Esophagus mucosa (tissue), 1 donor: ENCODE results near the gene PDIA5. TPM values are rescaled to one million over a fixed set of nuclear protein-coding genes. Genes with fewer than 3 reads are reported as not detected.

Experiments
- ATAC-seq: fragments of 200-7000 bp; cut with Tn5 transposase; one replicate; pipeline ENCODE4 v1.9.1; 2020
- total RNA-seq: library from RNA; stranded (reverse); gene quantifications from one replicate; pipeline ENCODE4 v1.2.4, GENCODE V29; 2023
- donor health status: DM: yes; HTN: yes; CAD: no.

Gene PDIA5
- total RNA-seq, 1 donor from 2014 or later, result 6.7 TPM

- no peak for ATAC-seq
These were observed 103.1 kb downstream of the PDIA5 start for GRCh38 chr3:123169930-123170329.

GRCh38 chr3:123180791-123181190 lies 114.0 kb downstream of the PDIA5 start:
- ATAC-seq, result no peak

- ATAC-seq, result no peak
These were observed 119.9 kb downstream of the PDIA5 start for GRCh38 chr3:123186695-123187094.

GRCh38 chr3:123188058-123188457 lies 121.2 kb downstream of the PDIA5 start:
- no peak for ATAC-seq

GRCh38 chr3:123193448-123194101 lies 126.8 kb downstream of the PDIA5 start:
- no peak for ATAC-seq

- ATAC-seq, result no peak
These were observed 127.7 kb downstream of the PDIA5 start for GRCh38 chr3:123194552-123194951.

- no peak for ATAC-seq
These were observed 131.5 kb downstream of the PDIA5 start for GRCh38 chr3:123198372-123198771.

GRCh38 chr3:123201223-123201556 lies 134.4 kb downstream of the PDIA5 start:
- no peak for ATAC-seq

- ATAC-seq, result peak; percentile 100
These were observed 135.0 kb downstream of the PDIA5 start, which contains the start of gene SEC22A for GRCh38 chr3:123201557-123202427. SEC22A (plus strand) TSS chr3:123201943; CDS start chr3:123209218, 7,275 bp downstream.

GRCh38 chr3:123202451-123202850 lies 135.6 kb downstream of the PDIA5 start:
- ATAC-seq, result no peak

Other genes starting within 250 kb of the PDIA5 start
- not detected for gene SEMA5B, start 39.3 kb upstream of the PDIA5 start, total RNA-seq
- 11.6 TPM for gene SEC22A, start 134.9 kb downstream of the PDIA5 start, total RNA-seq